ENCODE results near the gene ASB8.

Gene ASB8

DNA sequence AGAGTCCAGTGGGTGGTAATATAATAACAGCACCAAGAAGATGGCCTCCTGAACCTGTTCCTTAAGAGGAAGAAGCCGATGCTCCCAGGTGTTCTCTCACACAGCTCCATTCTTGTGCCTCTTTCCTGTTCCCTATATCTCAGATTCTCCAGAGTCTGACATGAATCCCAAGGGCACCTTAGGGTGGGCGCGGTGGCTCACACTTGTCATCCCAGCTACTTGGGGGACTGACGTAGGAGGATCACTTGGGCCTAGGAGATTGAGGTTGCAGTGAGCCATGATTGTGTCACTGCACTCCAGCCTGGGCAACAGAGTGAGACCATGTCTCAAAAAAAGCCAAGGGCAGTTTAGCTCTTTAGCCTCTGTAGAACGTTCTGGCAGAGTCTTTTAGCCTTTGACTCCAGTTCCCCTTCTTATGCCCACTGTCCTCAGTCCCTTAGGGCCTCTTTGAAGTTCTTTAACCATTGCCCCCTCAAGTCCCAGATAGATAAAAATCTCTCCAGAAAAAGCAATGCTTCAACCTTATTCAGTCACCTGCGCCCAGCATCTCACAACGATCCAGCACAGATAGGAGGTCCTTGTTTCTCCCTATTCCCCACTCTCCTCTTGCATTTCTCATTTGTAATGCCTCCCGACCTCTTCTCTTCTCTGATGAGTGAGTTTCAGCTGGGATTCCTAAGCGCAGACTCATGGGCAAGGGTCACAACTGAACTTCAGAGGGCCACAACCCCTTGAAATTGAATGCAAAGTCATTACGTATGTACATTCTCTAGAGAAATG, 30.8 kb upstream of the ASB8 start:
- Histone ChIP-seq H3K27ac (ENCODE audit: low read length) (no peak overlapping the region), H2AFZ (ENCODE audit: low read length) (no peak overlapping the region), H3K4me2 (ENCODE audit: low read depth, low read length) (no peak overlapping the region), H3K27me3 (replicated peaks; ENCODE audit: insufficient read depth, low read length) (peaks cover 16% of the 10 kb centered on the region), H3K9me3 (replicated peaks; ENCODE audit: insufficient read depth, low read length) (no peaks in the 10 kb centered on the region), H3K9me2 (replicated peaks; ENCODE audit: insufficient read depth, low read length) (no peaks in the 10 kb centered on the region), H3F3A (ENCODE audit: insufficient read depth, low read length) (no peaks in the 10 kb centered on the region), H3K79me2 (ENCODE audit: low read length) (no peaks in the 10 kb centered on the region), H3K9ac (ENCODE audit: low read length) (no peak overlapping the region), H4K20me1 (ENCODE audit: insufficient read depth, low read length) (no peaks in the 10 kb centered on the region), H3K4me3 (ENCODE audit: low read length) (no peak overlapping the region), H3K36me3 (replicated peaks; ENCODE audit: insufficient read depth, low read length) (no peaks in the 10 kb centered on the region), H3K4me1 (ENCODE audit: low read length) (no peaks in the 10 kb centered on the region)
- no peak for DNase-seq
- TF ChIP-seq EZH2phosphoT487 (IDR thresholded peaks at IDR 0.05; ENCODE audit: low read length) (no peak), EZH2 (optimal IDR thresholded peaks at IDR 0.05; ENCODE audit: low read depth, low read length) (no peak)
- TF ChIP-seq, protein P1, sequence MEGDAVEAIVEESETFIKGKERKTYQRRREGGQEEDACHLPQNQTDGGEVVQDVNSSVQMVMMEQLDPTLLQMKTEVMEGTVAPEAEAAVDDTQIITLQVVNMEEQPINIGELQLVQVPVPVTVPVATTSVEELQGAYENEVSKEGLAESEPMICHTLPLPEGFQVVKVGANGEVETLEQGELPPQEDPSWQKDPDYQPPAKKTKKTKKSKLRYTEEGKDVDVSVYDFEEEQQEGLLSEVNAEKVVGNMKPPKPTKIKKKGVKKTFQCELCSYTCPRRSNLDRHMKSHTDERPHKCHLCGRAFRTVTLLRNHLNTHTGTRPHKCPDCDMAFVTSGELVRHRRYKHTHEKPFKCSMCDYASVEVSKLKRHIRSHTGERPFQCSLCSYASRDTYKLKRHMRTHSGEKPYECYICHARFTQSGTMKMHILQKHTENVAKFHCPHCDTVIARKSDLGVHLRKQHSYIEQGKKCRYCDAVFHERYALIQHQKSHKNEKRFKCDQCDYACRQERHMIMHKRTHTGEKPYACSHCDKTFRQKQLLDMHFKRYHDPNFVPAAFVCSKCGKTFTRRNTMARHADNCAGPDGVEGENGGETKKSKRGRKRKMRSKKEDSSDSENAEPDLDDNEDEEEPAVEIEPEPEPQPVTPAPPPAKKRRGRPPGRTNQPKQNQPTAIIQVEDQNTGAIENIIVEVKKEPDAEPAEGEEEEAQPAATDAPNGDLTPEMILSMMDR (IDR thresholded peaks at IDR 0.05; ENCODE audit: low read length): no peak

DNA sequence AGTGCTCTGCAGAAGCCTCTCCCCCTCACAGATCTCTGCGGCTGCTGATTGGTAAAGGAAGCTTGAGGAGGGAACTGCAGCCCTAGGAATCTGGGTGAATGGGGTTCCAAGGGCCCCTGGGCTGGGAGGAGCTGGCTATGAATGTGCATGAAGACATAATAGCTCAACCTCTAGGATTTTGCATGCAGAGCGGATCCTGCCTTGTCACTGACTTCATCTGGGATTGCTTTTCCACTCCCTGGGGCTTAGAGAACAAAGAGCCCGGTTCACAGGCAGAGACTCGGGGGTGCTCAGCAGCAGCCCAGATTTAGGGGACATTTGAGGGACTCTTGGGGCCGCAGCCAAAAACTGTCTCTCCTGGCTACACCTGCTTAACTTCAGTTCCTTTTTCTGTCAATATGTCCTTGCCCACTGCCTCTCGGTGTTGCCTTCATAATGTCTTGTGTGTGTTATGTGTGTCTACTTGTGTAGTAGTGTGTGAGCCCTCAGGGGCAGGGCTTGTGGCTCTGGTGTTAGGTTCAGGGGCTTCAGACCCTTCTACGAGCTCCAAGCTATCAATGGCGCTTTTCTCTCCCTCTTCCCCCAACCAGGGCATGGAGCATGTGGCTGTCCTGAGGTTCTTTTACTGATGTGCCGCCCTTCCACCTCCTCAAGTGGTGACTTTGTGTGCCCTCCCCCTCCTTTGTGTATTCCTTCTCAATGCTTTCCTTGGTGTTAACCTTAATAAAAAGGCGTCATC, 28.0 kb upstream of the ASB8 start:
- H4K20me1 ChIP-seq (ENCODE audit: insufficient read depth, low read length): no peaks in the 10 kb centered on the region
- H3K4me1 ChIP-seq (ENCODE audit: low read length): peaks cover 15% of the 10 kb centered on the region
- DNase-seq: no peak
- no peaks in the 10 kb centered on the region for H3K9me2 ChIP-seq (replicated peaks; ENCODE audit: insufficient read depth, low read length)
- no peaks in the 10 kb centered on the region for H3F3A ChIP-seq (ENCODE audit: insufficient read depth, low read length)
- H3K27ac ChIP-seq (ENCODE audit: low read length): no peak overlapping the region
- H3K4me2 ChIP-seq (ENCODE audit: low read depth, low read length): no peak overlapping the region
- H2AFZ ChIP-seq (ENCODE audit: low read length): no peak overlapping the region
- no peak overlapping the region for H3K4me3 ChIP-seq (ENCODE audit: low read length)
- TF ChIP-seq EZH2phosphoT487 (IDR thresholded peaks at IDR 0.05; ENCODE audit: low read length): no peak
- TF ChIP-seq EZH2 (optimal IDR thresholded peaks at IDR 0.05; ENCODE audit: low read depth, low read length): no peak
- TF ChIP-seq, protein P1 (IDR thresholded peaks at IDR 0.05; ENCODE audit: low read length): no peak
- peaks cover 16% of the 10 kb centered on the region for H3K27me3 ChIP-seq (replicated peaks; ENCODE audit: insufficient read depth, low read length)
- no peaks in the 10 kb centered on the region for H3K36me3 ChIP-seq (replicated peaks; ENCODE audit: insufficient read depth, low read length)
- H3K9me3 ChIP-seq (replicated peaks; ENCODE audit: insufficient read depth, low read length): no peaks in the 10 kb centered on the region
- H3K9ac ChIP-seq (ENCODE audit: low read length): no peak overlapping the region
- H3K79me2 ChIP-seq (ENCODE audit: low read length): no peaks in the 10 kb centered on the region

DNA sequence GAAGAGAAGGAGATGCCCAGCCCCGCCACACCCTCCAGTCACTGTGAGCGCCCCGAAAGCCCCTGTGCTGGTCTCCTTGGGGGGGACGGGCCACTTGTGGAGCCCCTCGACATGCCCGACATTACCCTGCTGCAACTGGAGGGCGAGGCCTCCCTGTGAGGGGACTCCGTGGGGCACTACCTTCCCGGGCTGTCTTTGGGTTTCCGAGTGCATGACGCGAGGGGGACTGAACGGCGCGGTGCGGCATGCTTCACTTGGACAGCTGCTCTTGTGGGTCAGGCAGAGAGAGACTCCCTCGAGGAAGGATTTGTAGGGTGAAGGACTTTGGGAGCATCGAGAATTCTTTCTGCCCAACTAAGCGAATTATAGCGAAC, 27.2 kb upstream of the ASB8 start:
- no peaks in the 10 kb centered on the region for H4K20me1 ChIP-seq (ENCODE audit: insufficient read depth, low read length)
- no peak overlapping the region for H3K27ac ChIP-seq (ENCODE audit: low read length)
- no peak overlapping the region for H3K4me2 ChIP-seq (ENCODE audit: low read depth, low read length)
- peaks cover 16% of the 10 kb centered on the region for H3K27me3 ChIP-seq (replicated peaks; ENCODE audit: insufficient read depth, low read length)
- H3K9me2 ChIP-seq (replicated peaks; ENCODE audit: insufficient read depth, low read length): no peaks in the 10 kb centered on the region
- H3K9ac ChIP-seq (ENCODE audit: low read length): no peak overlapping the region
- H3K9me3 ChIP-seq (replicated peaks; ENCODE audit: insufficient read depth, low read length): no peaks in the 10 kb centered on the region
- H2AFZ ChIP-seq (ENCODE audit: low read length): no peak overlapping the region
- peaks cover 15% of the 10 kb centered on the region for H3K4me1 ChIP-seq (ENCODE audit: low read length)
- DNase-seq: no peak
- no peak overlapping the region for H3K4me3 ChIP-seq (ENCODE audit: low read length)
- TF ChIP-seq, protein P1 (IDR thresholded peaks at IDR 0.05; ENCODE audit: low read length): no peak
- TF ChIP-seq EZH2phosphoT487 (IDR thresholded peaks at IDR 0.05; ENCODE audit: low read length): no peak
- H3K79me2 ChIP-seq (ENCODE audit: low read length): no peaks in the 10 kb centered on the region
- no peaks in the 10 kb centered on the region for H3F3A ChIP-seq (ENCODE audit: insufficient read depth, low read length)
- no peaks in the 10 kb centered on the region for H3K36me3 ChIP-seq (replicated peaks; ENCODE audit: insufficient read depth, low read length)
